ENCODE results near the gene HDDC2.

The HDDC2 gene

GRCh38 chr6:125248136-125248535, 53.6 kb downstream of the HDDC2 start:
- intact Hi-C loops (cut with DNase I; ENCODE audit: low total_unique reads): no loop called here
- Histone ChIP-seq H3K9me3 (peaks cover 0 to 3% (median 0%) of the 10 kb centered on the region in 3 donors), H3K4me3 (no peak overlapping the region), H3K36me3 (no peaks in the 10 kb centered on the region), H3K27me3 (no peaks in the 10 kb centered on the region), H3K27ac (peak overlapping the region; percentile 10 to 45), H3K4me1 (peaks cover 0 to 62% (median 7%) of the 10 kb centered on the region in 4 donors)
- no peak for TF ChIP-seq CTCF (IDR thresholded peaks at IDR 0.05)
- no peak for DNase-seq

DNA sequence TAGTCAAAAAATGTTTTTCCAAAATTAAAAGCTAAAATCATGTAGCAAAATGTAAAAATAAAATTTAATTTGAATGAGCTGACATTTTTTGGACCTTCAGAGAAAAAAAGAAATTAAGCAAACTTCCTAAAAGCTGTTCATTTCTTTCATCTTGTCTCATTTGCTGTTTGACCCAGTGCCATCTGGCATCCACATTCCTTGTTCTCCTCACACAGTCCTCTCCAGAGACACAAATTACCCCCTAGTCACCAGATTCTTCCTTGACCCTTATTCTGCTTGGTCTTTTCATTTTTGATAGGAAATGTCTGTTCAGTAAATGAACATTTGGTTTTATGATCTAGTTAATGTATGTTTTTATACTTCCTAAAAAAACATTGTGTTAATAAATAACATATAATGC, 55.2 kb downstream of the HDDC2 start:
- Histone ChIP-seq H3K4me3 (no peak overlapping the region), H3K27me3 (no peaks in the 10 kb centered on the region), H3K27ac (no peak overlapping the region), H3K36me3 (no peaks in the 10 kb centered on the region), H3K9me3 (peaks cover 0 to 11% (median 3%) of the 10 kb centered on the region in 3 donors), H3K4me1 (peaks cover 0 to 46% (median 1%) of the 10 kb centered on the region in 4 donors)
- no peak for DNase-seq
- intact Hi-C loops (cut with DNase I; ENCODE audit: low total_unique reads): no loop called here
- TF ChIP-seq CTCF (IDR thresholded peaks at IDR 0.05): no peak

- intact Hi-C loops (cut with DNase I; ENCODE audit: low total_unique reads): no loop called here
- H3K4me1 ChIP-seq: peaks cover 0 to 40% (median 0%) of the 10 kb centered on the region in 4 donors
- no peaks in the 10 kb centered on the region for H3K27me3 ChIP-seq
- H3K36me3 ChIP-seq: no peaks in the 10 kb centered on the region
- no peak for TF ChIP-seq CTCF (IDR thresholded peaks at IDR 0.05)
- no peak overlapping the region for H3K4me3 ChIP-seq
- no peak for DNase-seq
- no peak overlapping the region for H3K27ac ChIP-seq
- peaks cover 0 to 14% (median 3%) of the 10 kb centered on the region in 3 donors for H3K9me3 ChIP-seq
Measured at GRCh38 chr6:125245523-125246264, 56.1 kb downstream of the HDDC2 start.

DNA sequence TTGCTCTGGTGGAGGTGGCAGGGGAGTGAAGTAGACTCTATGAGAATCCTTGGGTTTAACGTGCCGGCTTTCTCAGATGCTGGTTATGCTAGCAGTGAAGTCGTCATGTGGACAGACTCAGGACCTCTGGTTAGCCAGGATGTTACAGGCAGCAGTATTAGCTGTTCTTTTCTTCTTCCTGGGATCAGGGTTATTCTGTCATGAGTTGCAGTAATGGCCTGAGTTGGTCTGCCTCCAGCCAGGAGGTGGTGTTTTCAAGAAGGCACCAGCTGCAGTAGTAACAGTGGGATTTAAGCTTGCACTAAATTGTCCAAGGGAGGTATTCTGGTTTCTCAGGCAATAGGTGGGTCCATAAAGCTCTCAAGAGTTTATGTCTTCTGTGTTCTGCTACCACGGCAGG, 56.7 kb downstream of the HDDC2 start:
- H3K4me1 ChIP-seq: peaks cover 0 to 40% (median 0%) of the 10 kb centered on the region in 4 donors
- no peak overlapping the region for H3K4me3 ChIP-seq
- no peak overlapping the region for H3K27ac ChIP-seq
- no peak for TF ChIP-seq CTCF (IDR thresholded peaks at IDR 0.05)
- H3K36me3 ChIP-seq: no peaks in the 10 kb centered on the region
- no peak for DNase-seq
- intact Hi-C loops (cut with DNase I; ENCODE audit: low total_unique reads): no loop called here
- no peaks in the 10 kb centered on the region for H3K27me3 ChIP-seq
- H3K9me3 ChIP-seq: peaks cover 0 to 18% (median 4%) of the 10 kb centered on the region in 3 donors

- H3K27me3 ChIP-seq: no peaks in the 10 kb centered on the region
- intact Hi-C loops (cut with DNase I; ENCODE audit: low total_unique reads): no loop called here
Measured at GRCh38 chr6:125237764-125238163, 64.0 kb downstream of the HDDC2 start.

More at GRCh38 chr6:125237764-125238163, 64.0 kb downstream of the HDDC2 start:
- no peak overlapping the region for H3K27ac ChIP-seq
- peaks cover 0 to 12% (median 4%) of the 10 kb centered on the region in 3 donors for H3K9me3 ChIP-seq
- H3K4me1 ChIP-seq: peaks cover 0 to 24% (median 2%) of the 10 kb centered on the region in 4 donors
- H3K36me3 ChIP-seq: no peaks in the 10 kb centered on the region
- TF ChIP-seq CTCF (IDR thresholded peaks at IDR 0.05): no peak
- no peak overlapping the region for H3K4me3 ChIP-seq
- DNase-seq: no peak
